Measurements from ENCODE around the gene RIT2.

RIT2 gene

GRCh38 chr18:43139288-43139946 is 23.9 kb upstream of the RIT2 start:
- no peak overlapping the region for H3K4me2 ChIP-seq (ENCODE audit: low read depth, low read length)
- no peak overlapping the region for H3K27ac ChIP-seq (ENCODE audit: low read length)
- no peaks in the 10 kb centered on the region for H3K9me2 ChIP-seq (replicated peaks; ENCODE audit: insufficient read depth, low read length)
- no peak overlapping the region for H3K4me3 ChIP-seq (ENCODE audit: low read length)
- TF ChIP-seq EZH2 (optimal IDR thresholded peaks at IDR 0.05; ENCODE audit: low read depth, low read length): no peak
- no peak for TF ChIP-seq CTCF (IDR thresholded peaks at IDR 0.05; ENCODE audit: low read length)
- TF ChIP-seq EZH2phosphoT487 (IDR thresholded peaks at IDR 0.05; ENCODE audit: low read length): no peak
- H3K79me2 ChIP-seq (ENCODE audit: low read length): no peaks in the 10 kb centered on the region
- DNase-seq: no peak
- H3K9ac ChIP-seq (ENCODE audit: low read length): no peak overlapping the region
- H3F3A ChIP-seq (ENCODE audit: insufficient read depth, low read length): no peaks in the 10 kb centered on the region
- no peak overlapping the region for H2AFZ ChIP-seq (ENCODE audit: low read length)
- no peaks in the 10 kb centered on the region for H3K36me3 ChIP-seq (replicated peaks; ENCODE audit: insufficient read depth, low read length)
- H4K20me1 ChIP-seq (ENCODE audit: insufficient read depth, low read length): no peaks in the 10 kb centered on the region
- no peaks in the 10 kb centered on the region for H3K27me3 ChIP-seq (replicated peaks; ENCODE audit: insufficient read depth, low read length)
- no peaks in the 10 kb centered on the region for H3K4me1 ChIP-seq (ENCODE audit: low read length)
- no peaks in the 10 kb centered on the region for H3K9me3 ChIP-seq (replicated peaks; ENCODE audit: insufficient read depth, low read length)

- no peaks in the 10 kb centered on the region for H3K36me3 ChIP-seq (replicated peaks; ENCODE audit: insufficient read depth, low read length)
- DNase-seq: no peak
- H3K79me2 ChIP-seq (ENCODE audit: low read length): no peaks in the 10 kb centered on the region
- H2AFZ ChIP-seq (ENCODE audit: low read length): no peak overlapping the region
- no peak for TF ChIP-seq CTCF (IDR thresholded peaks at IDR 0.05; ENCODE audit: low read length)
- TF ChIP-seq EZH2phosphoT487 (IDR thresholded peaks at IDR 0.05; ENCODE audit: low read length): no peak
- no peak for TF ChIP-seq EZH2 (optimal IDR thresholded peaks at IDR 0.05; ENCODE audit: low read depth, low read length)
- no peaks in the 10 kb centered on the region for H3K27me3 ChIP-seq (replicated peaks; ENCODE audit: insufficient read depth, low read length)
- no peak overlapping the region for H3K9ac ChIP-seq (ENCODE audit: low read length)
- no peaks in the 10 kb centered on the region for H3K9me3 ChIP-seq (replicated peaks; ENCODE audit: insufficient read depth, low read length)
- H3K27ac ChIP-seq (ENCODE audit: low read length): no peak overlapping the region
- H3K4me1 ChIP-seq (ENCODE audit: low read length): no peaks in the 10 kb centered on the region
- H3K9me2 ChIP-seq (replicated peaks; ENCODE audit: insufficient read depth, low read length): no peaks in the 10 kb centered on the region
- no peak overlapping the region for H3K4me3 ChIP-seq (ENCODE audit: low read length)
- H3F3A ChIP-seq (ENCODE audit: insufficient read depth, low read length): no peaks in the 10 kb centered on the region
- no peak overlapping the region for H3K4me2 ChIP-seq (ENCODE audit: low read depth, low read length)
- H4K20me1 ChIP-seq (ENCODE audit: insufficient read depth, low read length): no peaks in the 10 kb centered on the region
Measured at GRCh38 chr18:43134876-43135275, 19.4 kb upstream of the RIT2 start.

- Histone ChIP-seq H3K9me3 (replicated peaks; ENCODE audit: insufficient read depth, low read length) (no peaks in the 10 kb centered on the region), H4K20me1 (ENCODE audit: insufficient read depth, low read length) (no peaks in the 10 kb centered on the region), H2AFZ (ENCODE audit: low read length) (no peak overlapping the region), H3K4me1 (ENCODE audit: low read length) (no peaks in the 10 kb centered on the region), H3K27ac (ENCODE audit: low read length) (no peak overlapping the region), H3K9me2 (replicated peaks; ENCODE audit: insufficient read depth, low read length) (no peaks in the 10 kb centered on the region), H3K36me3 (replicated peaks; ENCODE audit: insufficient read depth, low read length) (no peaks in the 10 kb centered on the region), H3F3A (ENCODE audit: insufficient read depth, low read length) (no peaks in the 10 kb centered on the region), H3K9ac (ENCODE audit: low read length) (no peak overlapping the region), H3K27me3 (replicated peaks; ENCODE audit: insufficient read depth, low read length) (no peaks in the 10 kb centered on the region), H3K4me2 (ENCODE audit: low read depth, low read length) (no peak overlapping the region), H3K4me3 (ENCODE audit: low read length) (no peak overlapping the region), H3K79me2 (ENCODE audit: low read length) (no peaks in the 10 kb centered on the region)
- TF ChIP-seq EZH2 (optimal IDR thresholded peaks at IDR 0.05; ENCODE audit: low read depth, low read length) (no peak), CTCF (IDR thresholded peaks at IDR 0.05; ENCODE audit: low read length) (no peak), EZH2phosphoT487 (IDR thresholded peaks at IDR 0.05; ENCODE audit: low read length) (no peak)
- DNase-seq: no peak
Measured at GRCh38 chr18:43130716-43131260, 15.3 kb upstream of the RIT2 start.
